ENCODE data around the gene NUDT21. TPM values are rescaled to one million over a fixed set of nuclear protein-coding genes. Genes with fewer than 3 reads are reported as not detected.

The NUDT21 gene
- total RNA-seq, 1 experiment from 2014 or later = 109 TPM

- Histone ChIP-seq H3K36me3 (ENCODE audit: low read depth, low read length) (peaks cover 18% of the 10 kb centered on the region), H3K9me3 (ENCODE audit: low read length) (no peaks in the 10 kb centered on the region), H3K4me2 (ENCODE audit: low read length) (no peak overlapping the region), H3F3A (ENCODE audit: low read length, unreplicated experiment) (no peaks in the 10 kb centered on the region), H3K79me2 (ENCODE audit: low read length) (no peaks in the 10 kb centered on the region), H3K4me1 (ENCODE audit: insufficient read depth, low read length) (peaks cover 10% of the 10 kb centered on the region), H2AFZ (ENCODE audit: low read length) (no peak overlapping the region), H3K27ac (ENCODE audit: low read length) (no peak overlapping the region), H3K9me2 (replicated peaks; ENCODE audit: low read length) (no peaks in the 10 kb centered on the region), H3K27me3 (ENCODE audit: low read length) (no peaks in the 10 kb centered on the region), H3K9ac (ENCODE audit: low read length) (no peak overlapping the region), H4K20me1 (ENCODE audit: low read length) (no peaks in the 10 kb centered on the region), H3K4me3 (ENCODE audit: low read length) (no peak overlapping the region)
- no peak for TF ChIP-seq EZH2phosphoT487 (IDR thresholded peaks at IDR 0.05; ENCODE audit: borderline replicate concordance, low read length)
- no peak for TF ChIP-seq CTCF (conservative IDR thresholded peaks at IDR 0.05; ENCODE audit: low read depth, low read length)
- TF ChIP-seq EZH2 (IDR thresholded peaks at IDR 0.05; ENCODE audit: low read length, unreplicated experiment) = no peak
- DNase-seq (peak; percentile 2), ATAC-seq (peak; percentile 41; the same call in 1 of the 2 replicates)
- no TSS peak for BruUV-seq (replicated peaks)
- ChIA-PET CTCF (no interaction called here), POLR2A (ENCODE audit: unreplicated experiment) (no interaction called here)
- intact Hi-C loops (cut with micrococcal nuclease) = no loop called here
These were observed 30.5 kb upstream of the NUDT21 start for GRCh38 chr16:56481468-56482122.

GRCh38 chr16:56480776-56481467 is 29.8 kb upstream of the NUDT21 start:
- TF ChIP-seq CTCF (conservative IDR thresholded peaks at IDR 0.05; ENCODE audit: low read depth, low read length) = no peak
- TF ChIP-seq EZH2phosphoT487 (IDR thresholded peaks at IDR 0.05; ENCODE audit: borderline replicate concordance, low read length) = no peak
- no peak for TF ChIP-seq EZH2 (IDR thresholded peaks at IDR 0.05; ENCODE audit: low read length, unreplicated experiment)
- Histone ChIP-seq H3K4me3 (ENCODE audit: low read length) (no peak overlapping the region), H3K4me2 (ENCODE audit: low read length) (no peak overlapping the region), H3K36me3 (ENCODE audit: low read depth, low read length) (peaks cover 25% of the 10 kb centered on the region), H3F3A (ENCODE audit: low read length, unreplicated experiment) (no peaks in the 10 kb centered on the region), H2AFZ (ENCODE audit: low read length) (no peak overlapping the region), H3K9me2 (replicated peaks; ENCODE audit: low read length) (no peaks in the 10 kb centered on the region), H3K4me1 (ENCODE audit: insufficient read depth, low read length) (peaks cover 12% of the 10 kb centered on the region), H3K27me3 (ENCODE audit: low read length) (no peaks in the 10 kb centered on the region), H3K79me2 (ENCODE audit: low read length) (no peaks in the 10 kb centered on the region), H3K27ac (ENCODE audit: low read length) (no peak overlapping the region), H3K9ac (ENCODE audit: low read length) (no peak overlapping the region), H3K9me3 (ENCODE audit: low read length) (no peaks in the 10 kb centered on the region), H4K20me1 (ENCODE audit: low read length) (no peaks in the 10 kb centered on the region)
- intact Hi-C loops (cut with micrococcal nuclease) = no loop called here
- ChIA-PET POLR2A (ENCODE audit: unreplicated experiment) (interaction anchor here (0.6 kb wide), 1 partner anchor 325 kb away, joined by 4 read pairs; no protein-coding TSS in a partner anchor), CTCF (no interaction called here)
- DNase-seq = no peak
- no TSS peak for BruUV-seq (replicated peaks)
- ATAC-seq = no peak

GRCh38 chr16:56479469-56479868 is 28.3 kb upstream of the NUDT21 start:
- H3F3A ChIP-seq (ENCODE audit: low read length, unreplicated experiment) = no peaks in the 10 kb centered on the region
- no peaks in the 10 kb centered on the region for H4K20me1 ChIP-seq (ENCODE audit: low read length)
- CTCF ChIA-PET = no interaction called here
- H3K4me1 ChIP-seq (ENCODE audit: insufficient read depth, low read length) = peaks cover 12% of the 10 kb centered on the region
- no peak overlapping the region for H3K4me2 ChIP-seq (ENCODE audit: low read length)
- no peak for TF ChIP-seq EZH2phosphoT487 (IDR thresholded peaks at IDR 0.05; ENCODE audit: borderline replicate concordance, low read length)
- no peak for TF ChIP-seq CTCF (conservative IDR thresholded peaks at IDR 0.05; ENCODE audit: low read depth, low read length)
- no peaks in the 10 kb centered on the region for H3K27me3 ChIP-seq (ENCODE audit: low read length)
- intact Hi-C loops (cut with micrococcal nuclease) = no loop called here
- H3K9me3 ChIP-seq (ENCODE audit: low read length) = no peaks in the 10 kb centered on the region
- no peaks in the 10 kb centered on the region for H3K79me2 ChIP-seq (ENCODE audit: low read length)
- DNase-seq = no peak
- H3K36me3 ChIP-seq (ENCODE audit: low read depth, low read length) = peaks cover 38% of the 10 kb centered on the region
- ATAC-seq = no peak
- H3K9me2 ChIP-seq (replicated peaks; ENCODE audit: low read length) = no peaks in the 10 kb centered on the region
- POLR2A ChIA-PET (ENCODE audit: unreplicated experiment) = no interaction called here
- H3K4me3 ChIP-seq (ENCODE audit: low read length) = no peak overlapping the region
- H2AFZ ChIP-seq (ENCODE audit: low read length) = no peak overlapping the region
- H3K9ac ChIP-seq (ENCODE audit: low read length) = no peak overlapping the region
- BruUV-seq (replicated peaks) = no TSS peak
- H3K27ac ChIP-seq (ENCODE audit: low read length) = no peak overlapping the region

Measured in PC-3 (cell line).